ENCODE data around the gene ELP1. TPM values are rescaled to one million over a fixed set of nuclear protein-coding genes. Genes with fewer than 3 reads are reported as not detected.

Gene ELP1
- total and polyA plus RNA-seq, 2 experiments from 2014 or later, result 34.8 to 68.6 TPM

- no peak for DNase-seq (ENCODE audit: low spot score)
- no peaks in the 10 kb centered on the region for H3K9me2 ChIP-seq (replicated peaks; ENCODE audit: insufficient read depth)
- H3K27me3 ChIP-seq, result no peaks in the 10 kb centered on the region
- H3K4me2 ChIP-seq, result no peak overlapping the region
- H3K4me1 ChIP-seq (ENCODE audit: insufficient read depth), result peaks cover 16% of the 10 kb centered on the region
- no peak overlapping the region for H3K4me3 ChIP-seq
- 98% methylated on average over 6 of the region's 6 CpGs for WGBS (ENCODE audit: low lambda C conversion rate, missing lambda C conversion rate)
- no peak for TF ChIP-seq EZH2 (IDR thresholded peaks at IDR 0.05; ENCODE audit: borderline replicate concordance)
- TF ChIP-seq EZH2phosphoT487 (IDR thresholded peaks at IDR 0.05; ENCODE audit: low read depth, severe bottlenecking, unreplicated experiment), result no peak
- TF ChIP-seq, protein P1, sequence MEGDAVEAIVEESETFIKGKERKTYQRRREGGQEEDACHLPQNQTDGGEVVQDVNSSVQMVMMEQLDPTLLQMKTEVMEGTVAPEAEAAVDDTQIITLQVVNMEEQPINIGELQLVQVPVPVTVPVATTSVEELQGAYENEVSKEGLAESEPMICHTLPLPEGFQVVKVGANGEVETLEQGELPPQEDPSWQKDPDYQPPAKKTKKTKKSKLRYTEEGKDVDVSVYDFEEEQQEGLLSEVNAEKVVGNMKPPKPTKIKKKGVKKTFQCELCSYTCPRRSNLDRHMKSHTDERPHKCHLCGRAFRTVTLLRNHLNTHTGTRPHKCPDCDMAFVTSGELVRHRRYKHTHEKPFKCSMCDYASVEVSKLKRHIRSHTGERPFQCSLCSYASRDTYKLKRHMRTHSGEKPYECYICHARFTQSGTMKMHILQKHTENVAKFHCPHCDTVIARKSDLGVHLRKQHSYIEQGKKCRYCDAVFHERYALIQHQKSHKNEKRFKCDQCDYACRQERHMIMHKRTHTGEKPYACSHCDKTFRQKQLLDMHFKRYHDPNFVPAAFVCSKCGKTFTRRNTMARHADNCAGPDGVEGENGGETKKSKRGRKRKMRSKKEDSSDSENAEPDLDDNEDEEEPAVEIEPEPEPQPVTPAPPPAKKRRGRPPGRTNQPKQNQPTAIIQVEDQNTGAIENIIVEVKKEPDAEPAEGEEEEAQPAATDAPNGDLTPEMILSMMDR (IDR thresholded peaks at IDR 0.05; ENCODE audit: poor library complexity), result no peak
- H2AFZ ChIP-seq, result no peak overlapping the region
- H3K36me3 ChIP-seq (replicated peaks; ENCODE audit: insufficient read depth, low read depth), result peaks cover 4% of the 10 kb centered on the region
- no peak overlapping the region for H3K27ac ChIP-seq
- no peaks in the 10 kb centered on the region for H3K9me3 ChIP-seq (ENCODE audit: low read depth)
- no peaks in the 10 kb centered on the region for H4K20me1 ChIP-seq (ENCODE audit: insufficient read depth, poor library complexity, severe bottlenecking)
- peaks cover 3% of the 10 kb centered on the region for H3K79me2 ChIP-seq
These were observed 51.7 kb downstream of the ELP1 start for GRCh38 chr9:108882052-108882888.

DNA sequence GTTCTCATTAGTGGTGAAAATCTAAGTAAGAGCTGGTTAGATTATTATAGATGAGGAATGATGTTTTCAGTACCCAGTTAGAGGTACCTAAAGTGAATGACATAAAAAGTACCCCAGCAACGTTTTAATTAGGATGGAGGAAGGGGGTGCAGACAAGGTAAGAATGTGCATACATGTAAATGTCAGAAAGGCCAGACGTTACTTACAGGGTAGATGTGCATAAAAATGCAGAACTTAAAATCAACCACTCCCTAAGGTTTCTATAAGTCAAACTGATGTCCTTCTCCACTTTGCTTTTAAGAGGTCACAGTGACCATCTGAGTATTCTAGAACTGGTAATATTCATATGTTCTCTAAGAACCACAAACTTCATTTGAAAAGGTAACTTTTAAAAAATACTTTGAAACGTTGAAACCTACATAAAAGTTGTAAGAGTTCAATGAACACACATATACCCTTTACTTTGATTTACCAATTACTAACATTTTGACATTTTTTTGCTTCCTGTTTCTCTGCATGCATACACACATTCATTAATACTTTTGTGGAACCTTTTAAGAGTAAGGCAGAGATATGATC lies 53.1 kb downstream of the ELP1 start:
- no peaks in the 10 kb centered on the region for H3K9me3 ChIP-seq (ENCODE audit: low read depth)
- peaks cover 4% of the 10 kb centered on the region for H3K36me3 ChIP-seq (replicated peaks; ENCODE audit: insufficient read depth, low read depth)
- TF ChIP-seq EZH2 (IDR thresholded peaks at IDR 0.05; ENCODE audit: borderline replicate concordance) (no peak), EZH2phosphoT487 (IDR thresholded peaks at IDR 0.05; ENCODE audit: low read depth, severe bottlenecking, unreplicated experiment) (no peak)
- TF ChIP-seq, protein P1 (IDR thresholded peaks at IDR 0.05; ENCODE audit: poor library complexity), result no peak
- 92% methylated on average over 3 of the region's 3 CpGs for WGBS (ENCODE audit: low lambda C conversion rate, missing lambda C conversion rate)
- DNase-seq (ENCODE audit: low spot score), result no peak
- H3K27me3 ChIP-seq, result no peaks in the 10 kb centered on the region
- no peak overlapping the region for H3K4me2 ChIP-seq
- no peak overlapping the region for H3K4me3 ChIP-seq
- no peaks in the 10 kb centered on the region for H4K20me1 ChIP-seq (ENCODE audit: insufficient read depth, poor library complexity, severe bottlenecking)
- H3K9me2 ChIP-seq (replicated peaks; ENCODE audit: insufficient read depth), result no peaks in the 10 kb centered on the region
- H3K79me2 ChIP-seq, result peaks cover 3% of the 10 kb centered on the region
- H2AFZ ChIP-seq, result no peak overlapping the region
- peaks cover 6% of the 10 kb centered on the region for H3K4me1 ChIP-seq (ENCODE audit: insufficient read depth)
- H3K27ac ChIP-seq, result no peak overlapping the region

- TF ChIP-seq, protein P1 (IDR thresholded peaks at IDR 0.05; ENCODE audit: poor library complexity), result no peak
- TF ChIP-seq EZH2phosphoT487 (IDR thresholded peaks at IDR 0.05; ENCODE audit: low read depth, severe bottlenecking, unreplicated experiment), result no peak
- TF ChIP-seq EZH2 (IDR thresholded peaks at IDR 0.05; ENCODE audit: borderline replicate concordance), result no peak
- Histone ChIP-seq H3K9me2 (replicated peaks; ENCODE audit: insufficient read depth) (no peaks in the 10 kb centered on the region), H3K27me3 (no peaks in the 10 kb centered on the region), H3K36me3 (replicated peaks; ENCODE audit: insufficient read depth, low read depth) (peaks cover 7% of the 10 kb centered on the region), H3K4me1 (ENCODE audit: insufficient read depth) (no peaks in the 10 kb centered on the region), H4K20me1 (ENCODE audit: insufficient read depth, poor library complexity, severe bottlenecking) (no peaks in the 10 kb centered on the region), H3K79me2 (no peaks in the 10 kb centered on the region), H3K4me2 (no peak overlapping the region), H2AFZ (no peak overlapping the region), H3K27ac (no peak overlapping the region), H3K4me3 (no peak overlapping the region), H3K9me3 (ENCODE audit: low read depth) (no peaks in the 10 kb centered on the region)
- WGBS (ENCODE audit: low lambda C conversion rate, missing lambda C conversion rate), result 83% methylated on average over 2 of the region's 2 CpGs
- no peak for DNase-seq (ENCODE audit: low spot score)
These were observed 56.4 kb downstream of the ELP1 start for GRCh38 chr9:108877524-108877923.

Data from hepatocyte (in vitro differentiated cells).